GM12878 (cell line): Measurements from ENCODE around the gene DNAJB2. TPM values are rescaled to one million over a fixed set of nuclear protein-coding genes. Genes with fewer than 3 reads are reported as not detected.

Experiments used
- ATAC-seq: fragments of 200-7000 bp; cut with Tn5 transposase; 3 replicates; pipeline ENCODE4 v1.9.1; 2020; ENCODE audit warnings: mild to moderate bottlenecking, moderate library complexity
- BruUV-seq: library from RNA; stranded (reverse); fragments of 400-500 nt; replicated peaks from 2 replicates; lab custom pipeline; 2021; lab: Mats Ljungman, UMichigan
- CTCF ChIA-PET: fragments of 300-600 bp; sonication (Branson Sonifier 250); formaldehyde crosslinking; extraction: SDS; loops from one replicate; lab custom pipeline; 2021; ENCODE audit warnings: inconsistent platforms; lab: Yijun Ruan, JAX
- POLR2A ChIA-PET: fragments of 350-600 bp; formaldehyde crosslinking; extraction: SDS; loops from one replicate; lab custom pipeline; 2021; ENCODE audit warnings: inconsistent platforms; lab: Charles Lee
- RAD21 ChIA-PET: fragments of 300-600 bp; sonication (Branson Sonifier 250); formaldehyde crosslinking; loops from one replicate; lab custom pipeline; 2023; ENCODE audit warnings: antibody characterized with exemption; ENCODE audit not compliant: unreplicated experiment; lab: Charles Lee
- SMC1A ChIA-PET: fragments of 300-600 bp; sonication (Branson Sonifier 250); formaldehyde crosslinking; loops from one replicate; lab custom pipeline; 2023; ENCODE audit not compliant: unreplicated experiment, uncharacterized antibody; lab: Charles Lee
- DNase-seq: peaks from one replicate; pipeline ENCODE4 v3.0.0-alpha.2; 2011; ENCODE audit warnings: low read depth, low spot score
- FAIRE-seq: peaks from 3 replicates; lab custom pipeline; 2011; peaks lifted over from hg19 to GRCh38; lab: Jason Lieb, UNC
- H2AFZ ChIP-seq: 2 replicates; pipeline ENCODE4 v1.6.0; 2011; ENCODE audit warnings: low read depth, low read length, control low read depth; ENCODE audit not compliant: control insufficient read depth
- H3K27ac ChIP-seq: 2 replicates; pipeline ENCODE4 v1.5.1; 2011; ENCODE audit warnings: control low read depth; ENCODE audit not compliant: control insufficient read depth, insufficient read depth
- H3K27me3 ChIP-seq, 2 experiments: replicated peaks in 1 of 2; 2 replicates each; pipeline versions ENCODE4 v1.6.0 to v1.6.1; 2011; ENCODE audit warnings: low read length in 1 of 2; ENCODE audit not compliant: control insufficient read depth in 2 of 2, insufficient read depth in 2 of 2
- H3K36me3 ChIP-seq, 2 experiments: 2 replicates each; pipeline ENCODE4 v1.5.1; 2011; ENCODE audit warnings: low read length in 1 of 2; ENCODE audit not compliant: control insufficient read depth in 2 of 2, insufficient read depth in 2 of 2
- H3K4me1 ChIP-seq: 2 replicates; pipeline ENCODE4 v1.6.1; 2011; ENCODE audit warnings: mild to moderate bottlenecking, low read length, moderate library complexity, mixed read lengths; ENCODE audit not compliant: control insufficient read depth, insufficient read depth
- H3K4me2 ChIP-seq: 2 replicates; pipeline ENCODE4 v1.6.0; 2011; ENCODE audit warnings: control low read depth; ENCODE audit not compliant: control insufficient read depth, insufficient read depth
- H3K4me3 ChIP-seq: fragments of 200-600 bp; sonication (generic); 2 replicates; pipeline ENCODE4 v1.5.1; 2016
- H3K79me2 ChIP-seq: 2 replicates; pipeline ENCODE4 v1.6.0; 2011; ENCODE audit warnings: low read length; ENCODE audit not compliant: control insufficient read depth, insufficient read depth
- H3K9ac ChIP-seq: 2 replicates; pipeline ENCODE4 v1.8.0; 2011; ENCODE audit warnings: low read length, control low read depth, mixed read lengths; ENCODE audit not compliant: control insufficient read depth, insufficient read depth
- H3K9me3 ChIP-seq: replicated peaks from 3 replicates; pipeline ENCODE4 v1.5.1; 2011; ENCODE audit warnings: mild to moderate bottlenecking, low read length; ENCODE audit not compliant: control insufficient read depth, insufficient read depth
- H4K20me1 ChIP-seq: 2 replicates; pipeline ENCODE4 v1.6.0; 2011; ENCODE audit not compliant: control insufficient read depth, insufficient read depth
- JUNB ChIP-seq: IDR thresholded peaks from 2 replicates; pipeline ENCODE4 v1.6.1; 2016; ENCODE audit warnings: antibody characterized with exemption, mild to moderate bottlenecking
- POLR2AphosphoS5 ChIP-seq: IDR thresholded peaks from 2 replicates; pipeline ENCODE4 v1.6.1; 2011; ENCODE audit warnings: mild to moderate bottlenecking, low read length, inconsistent platforms
- SMARCA5 ChIP-seq: fragments of 450-650 bp; IDR thresholded peaks from 2 replicates; pipeline ENCODE4 v1.6.1; 2017; ENCODE audit warnings: mild to moderate bottlenecking
- SRF ChIP-seq, 2 experiments: IDR thresholded peaks; 2 replicates each; pipeline ENCODE4 v1.6.1; 2011; ENCODE audit warnings: low read depth in 2 of 2, low read length in 2 of 2, mild to moderate bottlenecking in 1 of 2, moderate library complexity in 1 of 2
- SUPT20H ChIP-seq: IDR thresholded peaks from 2 replicates; pipeline ENCODE4 v1.6.1; 2011; ENCODE audit warnings: low read depth, mild to moderate bottlenecking, low read length, moderate library complexity, borderline replicate concordance; ENCODE audit not compliant: control insufficient read depth
- TARDBP ChIP-seq: IDR thresholded peaks from 2 replicates; pipeline ENCODE4 v1.6.1; 2016; ENCODE audit warnings: borderline replicate concordance
- TBL1XR1 ChIP-seq: IDR thresholded peaks from 2 replicates; pipeline ENCODE4 v1.6.1; 2012; ENCODE audit warnings: low read depth, low read length, improper control_type of control experiment
- ZNF592 ChIP-seq: fragments of 450-650 bp; IDR thresholded peaks from 2 replicates; pipeline ENCODE4 v1.6.1; 2017; ENCODE audit warnings: mild to moderate bottlenecking, moderate library complexity
- WGBS: methylation state at CpG from one replicate; pipeline ENCODE4 v1.1.6; 2016; ENCODE audit warnings: low lambda C conversion rate; ENCODE audit not compliant: insufficient replicate concordance, insufficient coverage; ENCODE audit errors: missing lambda C conversion rate; 5-methylcytosine and 5-hydroxymethylcytosine counted together
- in situ Hi-C: fragments of 300-500 bp; cut with MboI; formaldehyde crosslinking; loops from 9 replicates; pipeline ENCODE4 v1.14.3; 2018; ENCODE audit warnings: mixed read lengths
- intact Hi-C: fragments of 100-400 bp; cut with micrococcal nuclease; formaldehyde crosslinking; loops from one replicate; pipeline ENCODE4 v1.14.2; 2022; ENCODE audit not compliant: unreplicated experiment
- polyA plus RNA-seq, 11 experiments: library from polyadenylated mRNA; depleted of rRNA in 4 of 11; unstranded in 6 of 11; stranded (reverse) in 5 of 11; fragments of >200 nt; fragmentation: Nextera tagmentation in 4 of 11; fragmentation: Illumina TruSeq in 1 of 11; extraction: Ambion mirVana in 4 of 11; extraction: Trizol in 1 of 11; gene quantifications; 1 replicate in 1 of 11; 2 replicates in 10 of 11; pipeline versions ENCODE4 v1.2.1 to v1.2.3, GENCODE V29; 2011 to 2016; ENCODE audit warnings: inconsistent platforms in 2 of 11, missing spikeins in 2 of 11, low read depth in 1 of 11
- total RNA-seq, 4 experiments: library from RNA; depleted of rRNA in 3 of 4; stranded (reverse); fragments of >200 nt in 3 of 4; fragmentation: Illumina TruSeq in 1 of 4; extraction: Trizol in 1 of 4; gene quantifications; 2 replicates each; pipeline versions ENCODE4 v1.2.1 to v1.2.3, GENCODE V29; 2013 to 2021

The DNAJB2 gene
- total and polyA plus RNA-seq, 10 of the 15 experiments (the other 5 are each of a cell fraction or from before 2014, with no cell fraction given), result 0.26 to 36.5 (median 12.5) TPM

GRCh38 chr2:219325136-219325535, 46.0 kb downstream of the DNAJB2 start:
- SMC1A ChIA-PET, result no interaction called here
- no peaks in the 10 kb centered on the region for H3K79me2 ChIP-seq
- H2AFZ ChIP-seq, result no peak overlapping the region
- intact Hi-C loops (no loop called here), in situ Hi-C loops (no loop called here)
- H3K27me3 ChIP-seq, result peaks cover 0 to 6% of the 10 kb centered on the region in 2 experiments; a peak in 2 of 4 replicates
- POLR2A ChIA-PET, result no interaction called here
- H3K4me2 ChIP-seq, result no peak overlapping the region
- H3K9ac ChIP-seq, result no peak overlapping the region
- no peaks in the 10 kb centered on the region for H4K20me1 ChIP-seq
- H3K36me3 ChIP-seq, result no peaks in the 10 kb centered on the region
- no peak for DNase-seq
- no peak overlapping the region for H3K27ac ChIP-seq
- FAIRE-seq, result no peak
- CTCF ChIA-PET, result interaction anchor here (0.7 kb wide), 1 partner anchor 204 kb away, joined by 3 read pairs; no protein-coding TSS in a partner anchor
- H3K4me3 ChIP-seq, result no peak overlapping the region
- BruUV-seq, result no TSS peak
- no peak for TF ChIP-seq TBL1XR1
- no peak for TF ChIP-seq SRF (IDR thresholded peaks at IDR 0.05; ENCODE audit: low read depth in 2 of 2, low read length in 2 of 2)
- TF ChIP-seq POLR2AphosphoS5, result no peak
- no peak for TF ChIP-seq JUNB
- no peak for TF ChIP-seq ZNF592
- no peak for TF ChIP-seq TARDBP
- TF ChIP-seq SUPT20H, result no peak
- no peak for TF ChIP-seq SMARCA5
- RAD21 ChIA-PET, result no interaction called here
- ATAC-seq, result no peak
- H3K4me1 ChIP-seq, result no peaks in the 10 kb centered on the region
- 26% methylated on average over 4 of the region's 4 CpGs for WGBS
- no peaks in the 10 kb centered on the region for H3K9me3 ChIP-seq
